Stimulated activated CD8-positive, alpha-beta memory T cell treated with anti-CD3 and anti-CD28 coated beads, Interleukin-2, amount 100 ng/mL, for 1 hour (primary cell): Measurements from ENCODE around the gene DSCAM.

Experiments
- DNase-seq, 2 donors: peaks; one replicate each; pipeline ENCODE4 v3.0.0-alpha.2; 2020; ENCODE audit warnings: low read depth in 2 of 2

DSCAM gene

DNA sequence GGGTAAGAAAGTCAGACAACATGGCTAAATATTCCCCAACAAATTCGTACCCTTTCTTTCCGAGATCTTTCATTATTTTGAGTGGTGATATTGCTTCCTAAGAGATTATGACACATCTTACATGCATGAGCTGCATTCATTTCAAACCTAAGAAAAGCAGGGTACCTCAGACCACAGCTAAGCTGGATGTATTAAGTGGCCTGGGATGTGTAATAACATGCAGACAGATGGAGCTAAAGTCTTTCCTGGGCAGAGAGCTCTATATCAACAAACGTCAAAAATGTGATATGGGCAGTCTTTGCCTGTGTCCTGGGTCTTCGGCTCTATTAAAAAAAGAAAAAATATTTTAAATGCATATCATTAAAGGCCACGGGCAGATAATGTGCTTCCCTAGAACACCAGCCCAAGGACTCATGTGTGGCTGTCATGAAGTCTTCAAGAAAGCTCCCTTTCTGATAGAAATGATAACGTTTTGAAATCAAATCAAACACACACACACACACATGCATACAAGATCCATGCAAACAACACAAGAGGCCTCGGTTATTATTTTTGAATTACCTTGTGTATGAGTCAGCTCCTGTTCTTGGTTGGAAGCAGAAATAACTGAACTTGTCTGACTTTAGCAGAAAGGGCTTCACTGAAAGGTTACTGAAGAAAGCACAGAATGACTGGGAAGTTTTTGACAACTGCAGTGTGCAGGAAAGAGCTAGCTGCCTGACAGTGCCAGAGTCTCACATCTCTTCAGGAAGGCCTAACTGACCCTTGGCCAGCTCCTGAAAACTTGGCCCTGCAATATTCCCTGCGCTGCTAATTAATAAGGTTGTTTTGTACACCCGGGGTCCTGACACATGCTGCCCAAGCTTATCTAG, 231.2 kb downstream of the DSCAM start:
- DNase-seq: no peak

- no peak for DNase-seq
These were observed 233.4 kb downstream of the DSCAM start for GRCh38 chr21:40613546-40614030.

GRCh38 chr21:40610345-40610744, 236.6 kb downstream of the DSCAM start:
- no peak for DNase-seq

GRCh38 chr21:40606341-40606740, 240.6 kb downstream of the DSCAM start:
- DNase-seq: no peak

GRCh38 chr21:40605094-40605493, 241.9 kb downstream of the DSCAM start:
- no peak for DNase-seq

DNA sequence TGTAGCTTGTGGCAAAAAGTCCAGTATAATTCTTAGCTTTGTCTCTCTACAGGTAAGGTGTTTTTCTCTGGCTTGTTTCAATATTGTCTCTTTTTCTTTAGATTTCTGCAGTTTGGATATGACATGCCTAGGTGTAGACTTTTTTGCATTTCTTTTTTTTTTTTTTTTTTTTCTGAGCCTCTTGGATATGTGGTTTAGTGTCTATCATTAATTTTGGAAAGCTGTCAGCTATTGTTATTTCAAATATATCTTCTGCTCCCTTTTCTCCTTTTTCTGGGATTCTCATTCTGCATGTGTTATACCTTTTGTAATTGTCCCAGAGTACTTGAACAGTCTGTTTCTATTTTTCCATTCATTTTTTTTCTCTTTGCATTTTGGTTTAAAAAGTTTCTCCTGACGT, 243.2 kb downstream of the DSCAM start:
- no peak for DNase-seq

DNA sequence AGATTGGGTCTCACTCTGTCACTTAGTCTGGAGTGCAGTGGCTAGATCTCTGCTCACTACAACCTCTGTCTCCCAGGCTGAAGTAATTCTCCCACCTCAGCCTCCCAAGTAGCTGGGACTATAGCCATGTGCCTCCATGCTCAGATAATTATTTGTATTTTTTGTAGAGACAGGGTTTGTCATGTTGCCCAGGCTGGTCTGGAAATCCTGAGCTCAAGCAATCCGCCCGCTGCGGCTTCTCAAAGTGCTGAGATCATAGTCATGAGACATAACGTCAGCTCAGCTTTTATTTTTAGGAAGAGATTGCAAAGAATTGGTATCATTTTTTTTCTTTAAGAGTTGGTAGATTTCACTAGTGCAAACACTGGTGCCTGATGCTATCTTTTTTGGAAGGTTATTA, 244.9 kb downstream of the DSCAM start:
- no peak for DNase-seq

DNA sequence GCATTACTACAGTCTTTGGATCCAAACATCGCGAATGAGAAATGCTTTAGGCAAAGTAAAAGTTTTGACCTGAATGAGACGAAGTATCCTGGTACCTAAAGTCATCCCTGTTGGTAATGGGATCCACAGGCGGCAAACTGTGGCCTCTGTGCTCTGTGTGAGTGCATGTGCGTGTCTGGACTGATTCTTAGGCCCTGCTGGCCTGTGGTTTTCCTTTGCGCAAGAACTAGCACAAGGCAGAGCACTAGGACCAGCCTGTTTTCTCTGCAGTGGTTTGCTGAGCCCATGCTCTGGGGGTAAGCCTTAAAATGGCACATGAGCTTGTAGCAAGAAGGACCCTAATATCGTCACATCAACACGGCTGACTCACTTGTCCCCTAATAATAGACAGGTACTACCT, 251.2 kb downstream of the DSCAM start:
- no peak for DNase-seq

GRCh38 chr21:40587736-40588346, 259.1 kb downstream of the DSCAM start:
- DNase-seq: no peak

GRCh38 chr21:40586575-40586974, 260.4 kb downstream of the DSCAM start:
- DNase-seq: no peak

DNA sequence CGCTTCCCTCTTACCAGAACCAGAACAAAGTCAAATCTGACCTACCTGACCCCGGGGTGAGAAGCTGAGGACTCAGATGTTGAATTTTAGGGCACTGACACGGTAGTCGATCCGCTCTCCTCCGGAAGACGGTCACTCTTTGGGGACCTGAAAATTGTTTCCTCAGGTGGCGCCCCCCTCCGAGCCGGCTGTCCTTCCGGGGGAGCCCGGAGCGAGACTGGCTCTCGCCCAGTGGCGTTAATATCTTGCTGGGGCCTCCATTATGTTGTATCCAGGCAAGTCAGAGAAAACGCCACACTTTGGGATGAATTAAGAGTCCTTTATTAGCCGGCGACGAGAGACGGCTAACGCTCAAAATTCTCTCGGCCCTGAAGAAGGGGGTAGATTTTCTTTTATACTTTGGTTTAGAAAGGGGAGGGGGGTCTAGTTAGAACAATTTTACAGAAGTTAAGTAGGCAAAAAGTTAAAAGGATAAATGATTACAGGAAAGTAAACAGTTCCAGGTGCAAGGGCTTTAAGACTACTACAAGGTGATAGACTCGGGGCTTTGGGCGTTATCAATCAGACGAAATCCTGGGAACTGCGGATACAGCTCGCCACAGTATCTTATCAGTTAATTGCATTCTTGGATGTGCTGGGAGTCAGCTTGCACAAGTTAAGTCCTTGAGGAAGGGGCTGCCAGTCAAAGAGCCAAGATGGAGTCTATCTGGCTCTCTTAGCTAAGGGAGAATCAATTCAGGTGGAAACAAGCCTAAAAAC, 269.5 kb downstream of the DSCAM start:
- no peak for DNase-seq

DNA sequence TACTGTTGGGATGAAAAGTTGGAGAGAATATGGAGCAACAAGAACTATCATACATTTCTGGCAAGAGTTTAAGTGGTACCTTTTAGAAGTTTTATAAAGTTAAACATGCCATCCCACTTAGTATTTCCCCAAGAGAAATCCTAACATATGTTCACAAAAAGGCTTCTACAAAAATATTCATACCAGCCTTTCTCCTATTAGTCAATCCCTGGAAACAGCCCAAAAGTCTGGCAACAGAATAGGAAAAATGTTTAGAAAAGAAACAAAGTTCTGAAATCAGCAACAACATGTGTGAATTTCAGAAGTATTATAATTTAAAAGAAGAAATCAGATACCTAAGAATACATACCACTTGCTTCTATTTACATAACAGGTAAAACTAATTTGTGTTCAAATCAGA, 271.0 kb downstream of the DSCAM start:
- DNase-seq: no peak

GRCh38 chr21:40569357-40569756, 277.6 kb downstream of the DSCAM start:
- no peak for DNase-seq

- DNase-seq: no peak
These were observed 278.2 kb downstream of the DSCAM start for GRCh38 chr21:40568807-40569206.

DNA sequence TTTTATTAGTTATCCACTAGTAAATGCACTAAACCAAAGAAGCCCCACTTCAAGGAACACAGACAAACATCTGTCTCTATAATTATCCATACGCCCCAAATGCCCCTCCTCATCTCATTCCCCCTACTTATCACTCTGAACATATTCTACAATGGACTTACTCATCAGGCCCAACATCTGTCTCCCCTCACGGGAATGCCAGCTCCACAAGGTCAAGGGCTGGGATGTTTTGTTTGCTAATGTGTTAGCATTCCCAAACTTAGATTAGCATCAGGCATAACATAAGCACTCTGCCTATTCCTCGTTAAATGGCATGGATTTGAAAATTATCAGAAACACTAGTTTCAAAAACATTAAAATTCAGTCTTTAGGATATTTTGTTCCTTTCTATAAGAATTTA, 279.5 kb downstream of the DSCAM start:
- no peak for DNase-seq

DNA sequence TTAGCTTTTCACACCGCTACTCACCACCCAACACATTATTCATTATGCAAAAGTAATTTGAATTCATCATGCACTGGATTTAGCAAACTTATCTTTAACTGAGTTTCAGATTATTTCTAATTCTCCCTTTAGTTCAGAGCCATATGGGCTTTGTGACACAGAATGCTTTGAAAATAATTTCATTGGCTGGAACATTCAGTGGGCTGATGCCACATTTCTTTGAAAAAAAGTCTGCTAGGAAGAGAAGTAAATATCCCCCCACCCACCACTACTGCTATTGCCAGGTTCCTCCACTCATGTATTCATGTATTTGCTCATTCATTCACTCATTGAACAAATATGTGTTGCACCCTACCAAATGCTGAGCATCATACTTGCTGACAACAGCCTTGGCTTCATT, 280.5 kb downstream of the DSCAM start:
- no peak for DNase-seq

GRCh38 chr21:40564318-40564717, 282.6 kb downstream of the DSCAM start:
- no peak for DNase-seq

GRCh38 chr21:40563900-40564299, 283.1 kb downstream of the DSCAM start:
- no peak for DNase-seq

DNA sequence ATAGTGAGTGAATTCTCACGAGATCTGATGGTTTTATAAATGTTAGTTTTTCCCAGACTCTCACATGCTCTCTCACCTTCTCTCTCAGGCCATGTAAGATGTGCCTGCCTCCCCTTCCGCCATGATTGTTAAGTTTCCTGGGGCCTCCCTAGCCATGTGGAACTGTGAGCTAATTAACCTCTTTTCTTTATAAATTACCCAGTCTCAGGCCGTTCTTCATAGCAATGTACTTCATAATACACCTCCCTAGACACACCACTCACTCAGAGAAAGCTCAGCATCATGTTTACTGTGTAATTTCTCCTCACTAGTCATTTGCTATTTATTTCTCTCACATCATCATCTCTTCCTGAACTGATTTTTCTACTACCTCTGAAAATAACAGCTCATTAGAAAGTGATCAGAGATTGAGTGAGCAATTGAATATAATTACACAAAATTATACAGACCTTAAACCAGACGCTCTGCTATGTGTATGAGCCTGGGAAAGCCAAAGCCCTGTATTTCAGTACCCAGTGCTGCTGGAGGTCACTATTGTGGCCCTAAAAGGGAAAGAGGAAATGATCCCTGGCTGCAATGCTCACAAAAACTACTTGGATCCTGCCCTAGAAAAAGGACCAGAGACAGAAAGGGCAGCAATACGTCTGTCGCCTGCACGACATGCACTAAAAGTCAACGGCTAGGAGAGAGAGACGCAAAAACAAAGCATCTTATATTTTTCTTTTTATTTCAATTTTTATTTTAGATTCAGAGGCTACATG, 284.5 kb downstream of the DSCAM start:
- DNase-seq: no peak

DNA sequence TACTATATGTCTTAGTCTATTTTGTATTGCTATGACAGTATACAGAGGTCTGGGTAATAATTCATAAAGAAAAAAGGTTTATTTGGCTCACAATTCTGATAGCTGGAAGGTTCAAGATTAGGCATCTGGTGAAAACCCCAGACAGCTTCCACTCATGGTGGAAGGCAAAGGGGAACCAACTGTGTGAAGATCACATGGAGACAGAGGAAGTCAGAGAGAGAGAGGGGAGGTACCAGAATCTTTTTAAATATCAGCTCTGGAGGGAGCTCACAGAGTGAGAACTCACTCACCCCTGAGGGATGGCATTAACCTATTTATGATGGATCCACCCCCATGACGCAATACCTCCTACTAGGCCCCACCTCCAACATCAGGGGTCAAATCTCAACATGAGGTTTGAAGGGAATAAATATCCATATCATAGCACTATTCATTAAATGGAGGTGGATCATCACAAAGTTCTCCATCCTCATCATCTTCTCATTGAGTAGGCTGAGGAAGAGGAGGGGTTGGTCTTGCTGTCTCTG, 290.5 kb downstream of the DSCAM start:
- no peak for DNase-seq

- no peak for DNase-seq
These were observed 291.9 kb downstream of the DSCAM start for GRCh38 chr21:40555021-40555528.
